ENCODE data around the gene VAPA. TPM values are rescaled to one million over a fixed set of nuclear protein-coding genes. Genes with fewer than 3 reads are reported as not detected.

VAPA gene
- total and polyA plus RNA-seq, 2 donors (not counting 3 experiments of a cell fraction or from before 2014, with no cell fraction given) = 105 to 163 TPM

DNA sequence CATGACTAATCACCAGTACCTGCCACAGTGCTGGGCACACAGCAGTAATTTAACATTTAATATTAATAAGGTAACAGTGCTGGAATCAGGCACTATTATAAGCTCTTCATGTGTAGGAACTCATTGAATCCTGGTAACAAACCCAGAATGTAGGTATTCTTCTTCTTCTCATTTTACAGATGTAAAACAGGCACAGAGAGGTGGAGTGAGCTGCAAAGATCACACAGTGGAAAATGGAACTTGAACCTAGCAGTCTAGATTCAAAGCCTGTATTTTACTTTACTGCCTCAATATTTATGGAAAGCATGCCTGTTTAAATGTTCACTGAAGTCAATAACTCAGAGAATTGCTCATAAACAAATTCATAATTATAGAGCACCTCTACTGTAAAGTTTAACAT lies 3.7 kb upstream of the VAPA start:
- intact Hi-C loops (cut with micrococcal nuclease) (no loop called here), dilution Hi-C loops (cut with MboI; ENCODE audit: extremely low pct_ligation_motif_present, low sequenced_read_pairs) (no loop called here)
- Histone ChIP-seq H3K36me3 (ENCODE audit: control insufficient read depth in 2 of 2, extremely low read depth in 1 of 2, insufficient read depth in 2 of 2, low read length in 2 of 2) (no peaks in the 10 kb centered on the region), H3K27me3 (ENCODE audit: control insufficient read depth in 2 of 2, insufficient read depth in 2 of 2, low read length in 2 of 2) (peaks cover 0 to 7% of the 10 kb centered on the region in 2 experiments), H3K9ac (replicated peaks; ENCODE audit: extremely low read depth, insufficient read depth, low read length) (no peak overlapping the region), H3K4me2 (ENCODE audit: insufficient read depth, low read length) (no peak overlapping the region), H3K79me2 (ENCODE audit: control insufficient read depth, insufficient read depth, low read length) (peaks cover 9% of the 10 kb centered on the region), H3K27ac (ENCODE audit: insufficient read depth, low read depth, low read length) (no peak overlapping the region), H3K9me3 (replicated peaks; ENCODE audit: control insufficient read depth, insufficient read depth, low read length) (no peaks in the 10 kb centered on the region), H2AFZ (ENCODE audit: low read depth, low read length) (no peak overlapping the region), H3K4me3 (replicated peaks in 1 of 3; ENCODE audit: insufficient read depth in 1 of 3, low read depth in 1 of 3, low read length in 3 of 3) (no peak overlapping the region), H3K9me1 (replicated peaks; ENCODE audit: control insufficient read depth, extremely low read depth, insufficient read depth, low read length) (no peaks in the 10 kb centered on the region), H4K20me1 (replicated peaks; ENCODE audit: control insufficient read depth, extremely low read depth, insufficient read depth, low read length) (peaks cover under 1% of the 10 kb centered on the region), H3K4me1 (ENCODE audit: control insufficient read depth, extremely low read depth, insufficient read depth, low read length) (peaks cover 6% of the 10 kb centered on the region)
- TF ChIP-seq EZH2 (IDR thresholded peaks at IDR 0.05; ENCODE audit: borderline replicate concordance, low read depth, low read length, severe bottlenecking) = no peak
- no peak for TF ChIP-seq POLR2AphosphoS5 (IDR thresholded peaks at IDR 0.05; ENCODE audit: insufficient read depth, low read depth, low read length)
- no peak for DNase-seq (ENCODE audit: low read depth, low spot score)
- ChIA-PET POLR2A (no interaction called here), CTCF (no interaction called here)
- no peak for FAIRE-seq
- BruUV-seq (replicated peaks) = no TSS peak

DNA sequence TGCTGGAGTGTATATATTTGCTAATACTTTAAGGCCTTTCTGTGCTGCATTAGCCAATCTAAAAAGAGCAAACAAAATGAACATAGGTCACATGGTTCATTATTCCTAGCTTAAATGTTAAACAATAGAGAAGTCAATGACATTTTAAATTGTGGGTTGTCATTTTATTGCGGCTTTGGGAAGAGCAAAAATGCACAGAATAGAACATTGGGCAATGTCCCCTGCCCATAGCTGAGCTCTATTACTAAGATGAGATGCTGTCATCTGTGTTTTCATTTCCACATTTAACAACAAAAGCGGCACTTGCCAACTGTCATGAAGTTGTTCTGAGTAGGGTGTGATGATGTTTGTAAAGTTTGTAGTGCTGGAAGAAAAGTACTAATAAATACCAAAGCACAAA lies 3.2 kb upstream of the VAPA start:
- Histone ChIP-seq H3K9me1 (replicated peaks; ENCODE audit: control insufficient read depth, extremely low read depth, insufficient read depth, low read length) (no peaks in the 10 kb centered on the region), H4K20me1 (replicated peaks; ENCODE audit: control insufficient read depth, extremely low read depth, insufficient read depth, low read length) (peaks cover 4% of the 10 kb centered on the region), H3K4me3 (replicated peaks in 1 of 3; ENCODE audit: insufficient read depth in 1 of 3, low read depth in 1 of 3, low read length in 3 of 3) (no peak overlapping the region), H3K4me2 (ENCODE audit: insufficient read depth, low read length) (no peak overlapping the region), H3K4me1 (ENCODE audit: control insufficient read depth, extremely low read depth, insufficient read depth, low read length) (peaks cover 9% of the 10 kb centered on the region), H3K9me3 (replicated peaks; ENCODE audit: control insufficient read depth, insufficient read depth, low read length) (no peaks in the 10 kb centered on the region), H3K36me3 (ENCODE audit: control insufficient read depth in 2 of 2, extremely low read depth in 1 of 2, insufficient read depth in 2 of 2, low read length in 2 of 2) (no peaks in the 10 kb centered on the region), H3K27ac (ENCODE audit: insufficient read depth, low read depth, low read length) (no peak overlapping the region), H3K79me2 (ENCODE audit: control insufficient read depth, insufficient read depth, low read length) (peaks cover 15% of the 10 kb centered on the region), H3K9ac (replicated peaks; ENCODE audit: extremely low read depth, insufficient read depth, low read length) (no peak overlapping the region), H2AFZ (ENCODE audit: low read depth, low read length) (no peak overlapping the region), H3K27me3 (ENCODE audit: control insufficient read depth in 2 of 2, insufficient read depth in 2 of 2, low read length in 2 of 2) (peaks cover 0 to 7% of the 10 kb centered on the region in 2 experiments)
- DNase-seq (ENCODE audit: low read depth, low spot score) = no peak
- no TSS peak for BruUV-seq (replicated peaks)
- dilution Hi-C loops (cut with MboI; ENCODE audit: extremely low pct_ligation_motif_present, low sequenced_read_pairs) = no loop called here
- intact Hi-C loops (cut with micrococcal nuclease) = no loop called here
- CTCF ChIA-PET = no interaction called here
- TF ChIP-seq GATA2 (IDR thresholded peaks at IDR 0.05; ENCODE audit: insufficient read depth, insufficient read length, low read depth, low read length) (no peak), MYC (IDR thresholded peaks at IDR 0.05; ENCODE audit: low read depth, low read length) (no peak)
- POLR2A ChIA-PET = no interaction called here
- FAIRE-seq = no peak
